ENCODE results near the gene MFN2.

DNA sequence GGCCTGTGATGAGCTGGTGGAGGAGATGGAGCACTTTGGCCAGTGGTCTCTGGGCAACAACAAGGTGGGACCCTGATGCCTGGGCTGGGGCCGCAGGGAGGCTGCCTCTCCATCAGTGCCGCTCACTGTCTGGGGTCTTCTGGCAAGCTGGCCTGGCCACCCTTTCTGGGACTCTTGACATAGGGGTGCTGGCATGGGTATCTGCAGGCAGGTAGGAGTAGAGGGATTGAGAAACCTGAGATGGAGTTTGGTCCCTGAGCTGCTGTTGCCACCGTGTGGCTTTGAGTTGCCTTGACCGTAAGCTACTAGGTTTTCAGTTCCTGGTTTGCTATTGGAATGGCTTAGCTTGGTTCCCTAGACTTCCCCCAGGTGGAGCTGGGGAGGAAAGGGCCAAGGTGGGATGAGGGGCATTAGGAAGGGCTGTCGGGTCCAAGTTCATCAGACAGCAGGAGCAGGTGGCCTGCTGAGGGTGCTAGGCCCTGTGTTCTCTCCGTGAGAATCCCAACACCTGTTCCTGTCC, 13.2 kb upstream of the MFN2 start:
- TF ChIP-seq CTCF (conservative IDR thresholded peaks at IDR 0.05) (peak; percentile 68), EZH2 (IDR thresholded peaks at IDR 0.05; ENCODE audit: low read depth) (no peak)
